ENCODE data around the gene METTL9. TPM values are rescaled to one million over a fixed set of nuclear protein-coding genes. Genes with fewer than 3 reads are reported as not detected.
"Not testable (repeated sequence)": the region's sequence is repeated elsewhere in the genome, so short reads cannot be mapped to it uniquely, and the experiment has no call there.

The METTL9 gene
- 176 TPM for polyA plus RNA-seq (2013, experiment 1 of 4)
- 189 TPM for polyA plus RNA-seq (2013, experiment 2 of 4)
- polyA plus RNA-seq (2013, experiment 3 of 4): 163 TPM
- 168 TPM for polyA plus RNA-seq (2013, experiment 4 of 4)

GRCh38 chr16:21599122-21600030 lies at the start of gene METTL9:
Gene METTL9, plus strand, starts transcription at chr16:21599577. Its CDS starts 157 bp downstream, at chr16:21599734.
- Histone ChIP-seq H3K9me3 (ENCODE audit: control insufficient read depth, low read length) (no peaks in the 10 kb centered on the region), H3K27me3 (ENCODE audit: control insufficient read depth, insufficient read depth, low read length, poor library complexity, severe bottlenecking) (no peaks in the 10 kb centered on the region), H3K36me3 (ENCODE audit: control insufficient read depth, insufficient read depth, low read length) (no peaks in the 10 kb centered on the region), H3K4me1 (ENCODE audit: control insufficient read depth, insufficient read depth, low read length) (peaks cover 11% of the 10 kb centered on the region), H3K27ac (ENCODE audit: insufficient read depth, low read depth, low read length, poor library complexity, severe bottlenecking) (peak within 1 kb of the TSS; percentile 94), H3K4me3 (ENCODE audit: insufficient read depth, low read depth, low read length) (peak within 1 kb of the TSS; percentile 88)
- WGBS, 2 experiments: 0% methylated on average over 100 of the region's 100 CpGs

GRCh38 chr16:21549975-21550374 lies 49.4 kb upstream of the METTL9 start:
- 94 to 96% methylated on average over 16 of the region's 17 CpGs for WGBS, 2 experiments

GRCh38 chr16:21550435-21550834 lies 48.9 kb upstream of the METTL9 start:
- H3K36me3 ChIP-seq (ENCODE audit: control insufficient read depth, insufficient read depth, low read length): not testable (repeated sequence)

More at GRCh38 chr16:21549975-21550374, 49.4 kb upstream of the METTL9 start:
- H3K27ac ChIP-seq (ENCODE audit: insufficient read depth, low read depth, low read length, poor library complexity, severe bottlenecking); H3K4me1 ChIP-seq (ENCODE audit: control insufficient read depth, insufficient read depth, low read length); H3K4me3 ChIP-seq (ENCODE audit: insufficient read depth, low read depth, low read length); H3K9me3 ChIP-seq (ENCODE audit: control insufficient read depth, low read length); H3K36me3 ChIP-seq (ENCODE audit: control insufficient read depth, insufficient read depth, low read length); H3K27me3 ChIP-seq (ENCODE audit: control insufficient read depth, insufficient read depth, low read length, poor library complexity, severe bottlenecking): not testable (repeated sequence)

GRCh38 chr16:21551076-21551475 lies 48.3 kb upstream of the METTL9 start:
- H3K9me3 ChIP-seq (ENCODE audit: control insufficient read depth, low read length); H3K36me3 ChIP-seq (ENCODE audit: control insufficient read depth, insufficient read depth, low read length); H3K27ac ChIP-seq (ENCODE audit: insufficient read depth, low read depth, low read length, poor library complexity, severe bottlenecking); H3K4me3 ChIP-seq (ENCODE audit: insufficient read depth, low read depth, low read length); H3K4me1 ChIP-seq (ENCODE audit: control insufficient read depth, insufficient read depth, low read length); H3K27me3 ChIP-seq (ENCODE audit: control insufficient read depth, insufficient read depth, low read length, poor library complexity, severe bottlenecking): not testable (repeated sequence)
- 91 to 92% methylated on average over 3 of the region's 7 CpGs for WGBS, 2 experiments

More at GRCh38 chr16:21550435-21550834, 48.9 kb upstream of the METTL9 start:
- H3K9me3 ChIP-seq (ENCODE audit: control insufficient read depth, low read length); H3K4me3 ChIP-seq (ENCODE audit: insufficient read depth, low read depth, low read length); H3K4me1 ChIP-seq (ENCODE audit: control insufficient read depth, insufficient read depth, low read length); H3K27ac ChIP-seq (ENCODE audit: insufficient read depth, low read depth, low read length, poor library complexity, severe bottlenecking); H3K27me3 ChIP-seq (ENCODE audit: control insufficient read depth, insufficient read depth, low read length, poor library complexity, severe bottlenecking): not testable (repeated sequence)
- 83% methylated on average over 1 of the region's 5 CpGs; no CpG with 5 or more reads in 1 of the 2 experiments for WGBS, 2 experiments

GRCh38 chr16:21551600-21551999 lies 47.8 kb upstream of the METTL9 start:
- 91% methylated on average over 17 of the region's 17 CpGs for WGBS, 2 experiments
- H3K27me3 ChIP-seq (ENCODE audit: control insufficient read depth, insufficient read depth, low read length, poor library complexity, severe bottlenecking); H3K36me3 ChIP-seq (ENCODE audit: control insufficient read depth, insufficient read depth, low read length); H3K9me3 ChIP-seq (ENCODE audit: control insufficient read depth, low read length); H3K27ac ChIP-seq (ENCODE audit: insufficient read depth, low read depth, low read length, poor library complexity, severe bottlenecking); H3K4me3 ChIP-seq (ENCODE audit: insufficient read depth, low read depth, low read length); H3K4me1 ChIP-seq (ENCODE audit: control insufficient read depth, insufficient read depth, low read length): not testable (repeated sequence)

- not testable (repeated sequence) for H3K4me3 ChIP-seq (ENCODE audit: insufficient read depth, low read depth, low read length); H3K9me3 ChIP-seq (ENCODE audit: control insufficient read depth, low read length); H3K27me3 ChIP-seq (ENCODE audit: control insufficient read depth, insufficient read depth, low read length, poor library complexity, severe bottlenecking); H3K27ac ChIP-seq (ENCODE audit: insufficient read depth, low read depth, low read length, poor library complexity, severe bottlenecking); H3K36me3 ChIP-seq (ENCODE audit: control insufficient read depth, insufficient read depth, low read length); H3K4me1 ChIP-seq (ENCODE audit: control insufficient read depth, insufficient read depth, low read length)
- 90 to 91% methylated on average over 19 of the region's 19 CpGs for WGBS, 2 experiments
These were observed 45.7 kb upstream of the METTL9 start for GRCh38 chr16:21553481-21554296.

GRCh38 chr16:21554795-21555585 lies 44.4 kb upstream of the METTL9 start:
- H3K4me3 ChIP-seq (ENCODE audit: insufficient read depth, low read depth, low read length): no peak overlapping the region
- WGBS, 2 experiments: 44% methylated on average over 41 of the region's 41 CpGs
- H3K9me3 ChIP-seq (ENCODE audit: control insufficient read depth, low read length): no peaks in the 10 kb centered on the region

GRCh38 chr16:21555621-21556020 lies 43.8 kb upstream of the METTL9 start:
- not testable (repeated sequence) for H3K9me3 ChIP-seq (ENCODE audit: control insufficient read depth, low read length); H3K36me3 ChIP-seq (ENCODE audit: control insufficient read depth, insufficient read depth, low read length); H3K27me3 ChIP-seq (ENCODE audit: control insufficient read depth, insufficient read depth, low read length, poor library complexity, severe bottlenecking); H3K4me3 ChIP-seq (ENCODE audit: insufficient read depth, low read depth, low read length); H3K4me1 ChIP-seq (ENCODE audit: control insufficient read depth, insufficient read depth, low read length); H3K27ac ChIP-seq (ENCODE audit: insufficient read depth, low read depth, low read length, poor library complexity, severe bottlenecking)
- 94% methylated on average over 15 of the region's 15 CpGs for WGBS, 2 experiments

More at GRCh38 chr16:21554795-21555585, 44.4 kb upstream of the METTL9 start:
- H3K27me3 ChIP-seq (ENCODE audit: control insufficient read depth, insufficient read depth, low read length, poor library complexity, severe bottlenecking): peaks cover 4% of the 10 kb centered on the region
- no peaks in the 10 kb centered on the region for H3K4me1 ChIP-seq (ENCODE audit: control insufficient read depth, insufficient read depth, low read length)
- H3K27ac ChIP-seq (ENCODE audit: insufficient read depth, low read depth, low read length, poor library complexity, severe bottlenecking): no peak overlapping the region
- H3K36me3 ChIP-seq (ENCODE audit: control insufficient read depth, insufficient read depth, low read length): no peaks in the 10 kb centered on the region

GRCh38 chr16:21556026-21556595 lies 43.3 kb upstream of the METTL9 start:
- 91% methylated on average over 4 of the region's 4 CpGs for WGBS, 2 experiments
- not testable (repeated sequence) for H3K36me3 ChIP-seq (ENCODE audit: control insufficient read depth, insufficient read depth, low read length); H3K4me1 ChIP-seq (ENCODE audit: control insufficient read depth, insufficient read depth, low read length); H3K27me3 ChIP-seq (ENCODE audit: control insufficient read depth, insufficient read depth, low read length, poor library complexity, severe bottlenecking); H3K9me3 ChIP-seq (ENCODE audit: control insufficient read depth, low read length); H3K27ac ChIP-seq (ENCODE audit: insufficient read depth, low read depth, low read length, poor library complexity, severe bottlenecking); H3K4me3 ChIP-seq (ENCODE audit: insufficient read depth, low read depth, low read length)
